ENCODE data around the gene ASIC2. TPM values are rescaled to one million over a fixed set of nuclear protein-coding genes. Genes with fewer than 3 reads are reported as not detected.

Gene ASIC2
- total and polyA plus RNA-seq, 2 donors (not counting 1 experiment from before 2014, with no cell fraction given), result not detected

DNA sequence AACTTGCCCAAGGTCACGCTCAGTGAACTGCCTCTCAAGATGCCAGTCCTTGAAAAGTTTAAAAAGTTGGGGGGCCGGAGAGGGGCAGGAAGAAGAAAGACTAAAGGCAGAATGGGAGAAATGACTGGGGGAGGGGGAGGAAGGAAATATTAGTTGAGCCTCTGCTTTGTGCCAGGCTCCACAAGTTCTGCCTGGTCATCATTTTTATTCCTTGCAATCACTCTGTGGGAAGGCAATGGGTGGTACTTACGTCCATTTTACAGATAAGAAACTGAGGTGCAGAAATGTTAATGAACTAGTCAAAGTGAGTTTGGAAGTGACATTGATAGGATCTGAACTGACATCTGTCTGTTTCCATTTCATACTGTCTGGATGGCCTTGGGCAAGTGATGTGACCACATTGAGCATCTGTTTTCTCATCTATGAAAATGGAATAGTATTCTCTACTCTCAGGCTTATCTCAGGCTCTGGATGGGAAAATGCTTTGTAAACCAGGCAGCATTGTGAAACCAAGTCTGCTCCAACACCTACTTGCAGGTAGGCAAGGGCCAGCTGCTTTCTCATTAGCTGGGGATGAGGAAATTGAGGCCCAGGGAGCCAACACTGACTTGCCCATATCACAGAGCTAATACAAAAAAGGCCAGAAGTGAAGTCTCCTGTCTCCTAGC, 19.2 kb downstream of the ASIC2 start:
- H3K27me3 ChIP-seq (replicated peaks in 1 of 4; ENCODE audit: control extremely low read depth in 1 of 4, control insufficient read depth in 3 of 4, insufficient read depth in 4 of 4, low read length in 3 of 4), result peaks cover 0 to 4% (median 0%) of the 10 kb centered on the region in 4 experiments
- no peaks in the 10 kb centered on the region for H3K79me2 ChIP-seq (ENCODE audit: control insufficient read depth, insufficient read depth, low read length)
- ATAC-seq (ENCODE audit: low read depth), result no peak
- H3K9me3 Mint-ChIP-seq (ENCODE audit: insufficient read depth), result no peaks in the 10 kb centered on the region
- no peaks in the 10 kb centered on the region for H3K4me1 Mint-ChIP-seq
- DNase-seq, result no peak
- H3K4me3 Mint-ChIP-seq, result no peak overlapping the region
- H3K4me3 ChIP-seq (ENCODE audit: control extremely low read depth in 1 of 5, extremely low read depth in 1 of 5, insufficient read depth in 1 of 5, low read depth in 2 of 5, low read length in 4 of 5), result no peak overlapping the region
- H3K9me3 ChIP-seq (ENCODE audit: control extremely low read depth in 1 of 3, control insufficient read depth in 2 of 3, insufficient read depth in 1 of 3, low read length in 2 of 3), result peaks cover 0 to 2% (median 0%) of the 10 kb centered on the region in 3 donors
- intact Hi-C loops (cut with micrococcal nuclease), result no loop called here
- POLR2A ChIA-PET, result no interaction called here
- H3K9ac ChIP-seq (ENCODE audit: low read length), result no peak overlapping the region
- H3K27me3 Mint-ChIP-seq, result peaks cover 12% of the 10 kb centered on the region
- no peak overlapping the region for H3K27ac ChIP-seq (ENCODE audit: low read length in 2 of 2)
- no peaks in the 10 kb centered on the region for H3K36me3 ChIP-seq (replicated peaks in 1 of 2; ENCODE audit: control extremely low read depth in 1 of 2, control insufficient read depth in 1 of 2, extremely low read depth in 1 of 2, insufficient read depth in 2 of 2, low read length in 1 of 2)
- TF ChIP-seq CTCF (IDR thresholded peaks at IDR 0.05), result no peak
- TF ChIP-seq EZH2 (IDR thresholded peaks at IDR 0.05; ENCODE audit: borderline replicate concordance, insufficient read depth, low read depth, low read length, poor library complexity, severe bottlenecking), result no peak
- 0% methylated on average over 1 of the region's 3 CpGs for WGBS (ENCODE audit: insufficient coverage)
- no peak overlapping the region for H2AFZ ChIP-seq (ENCODE audit: insufficient read depth, low read depth, low read length, poor library complexity, severe bottlenecking)
- H3K4me1 ChIP-seq (ENCODE audit: control insufficient read depth in 2 of 2, insufficient read depth in 2 of 2, low read length in 2 of 2), result no peaks in the 10 kb centered on the region
- H4K20me1 ChIP-seq (ENCODE audit: control insufficient read depth, insufficient read depth, low read length, poor library complexity, severe bottlenecking), result no peaks in the 10 kb centered on the region
- H3K27ac Mint-ChIP-seq, result no peak overlapping the region
- CTCF ChIA-PET, result no interaction called here
- H3K4me2 ChIP-seq (replicated peaks; ENCODE audit: low read depth, low read length, poor library complexity, severe bottlenecking), result no peak overlapping the region

DNA sequence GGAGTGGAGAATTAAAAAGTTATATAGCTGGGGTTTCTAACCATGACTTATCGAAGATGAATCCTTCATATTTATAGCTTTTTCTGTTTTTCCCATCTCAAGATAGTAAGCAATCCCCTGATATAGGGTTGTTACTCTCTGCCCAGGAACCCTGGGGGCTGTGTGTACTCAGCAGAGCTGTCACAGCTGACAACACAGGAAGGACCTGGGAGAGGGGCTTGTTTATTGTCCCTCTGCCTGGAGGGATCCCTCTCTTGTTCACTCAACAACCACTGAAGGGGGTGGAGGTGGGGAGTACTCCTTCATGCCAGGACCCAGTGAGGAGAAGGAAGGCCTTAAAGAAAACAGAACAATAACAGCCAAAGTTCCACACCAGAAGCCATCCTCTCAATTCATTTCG, 19.8 kb downstream of the ASIC2 start:
- intact Hi-C loops (cut with micrococcal nuclease), result no loop called here
- Histone ChIP-seq H4K20me1 (ENCODE audit: control insufficient read depth, insufficient read depth, low read length, poor library complexity, severe bottlenecking) (no peaks in the 10 kb centered on the region), H3K4me1 (ENCODE audit: control insufficient read depth in 2 of 2, insufficient read depth in 2 of 2, low read length in 2 of 2) (no peaks in the 10 kb centered on the region), H3K79me2 (ENCODE audit: control insufficient read depth, insufficient read depth, low read length) (no peaks in the 10 kb centered on the region), H3K9ac (ENCODE audit: low read length) (no peak overlapping the region), H3K27me3 (replicated peaks in 1 of 4; ENCODE audit: control extremely low read depth in 1 of 4, control insufficient read depth in 3 of 4, insufficient read depth in 4 of 4, low read length in 3 of 4) (peaks cover 0 to 4% (median 0%) of the 10 kb centered on the region in 4 experiments), H3K4me2 (replicated peaks; ENCODE audit: low read depth, low read length, poor library complexity, severe bottlenecking) (no peak overlapping the region), H2AFZ (ENCODE audit: insufficient read depth, low read depth, low read length, poor library complexity, severe bottlenecking) (no peak overlapping the region), H3K36me3 (replicated peaks in 1 of 2; ENCODE audit: control extremely low read depth in 1 of 2, control insufficient read depth in 1 of 2, extremely low read depth in 1 of 2, insufficient read depth in 2 of 2, low read length in 1 of 2) (no peaks in the 10 kb centered on the region), H3K27ac (ENCODE audit: low read length in 2 of 2) (no peak overlapping the region), H3K4me3 (ENCODE audit: control extremely low read depth in 1 of 5, extremely low read depth in 1 of 5, insufficient read depth in 1 of 5, low read depth in 2 of 5, low read length in 4 of 5) (no peak overlapping the region), H3K9me3 (ENCODE audit: control extremely low read depth in 1 of 3, control insufficient read depth in 2 of 3, insufficient read depth in 1 of 3, low read length in 2 of 3) (peaks cover 0 to 2% (median 0%) of the 10 kb centered on the region in 3 donors)
- POLR2A ChIA-PET, result no interaction called here
- ATAC-seq (ENCODE audit: low read depth), result no peak
- DNase-seq, result no peak
- no peaks in the 10 kb centered on the region for H3K4me1 Mint-ChIP-seq
- WGBS (ENCODE audit: insufficient coverage), result no CpG with 5 or more reads among the region's 2 CpGs
- H3K27me3 Mint-ChIP-seq, result peaks cover 16% of the 10 kb centered on the region
- CTCF ChIA-PET, result no interaction called here
- H3K9me3 Mint-ChIP-seq (ENCODE audit: insufficient read depth), result no peaks in the 10 kb centered on the region
- no peak overlapping the region for H3K27ac Mint-ChIP-seq
- no peak for TF ChIP-seq CTCF (IDR thresholded peaks at IDR 0.05)
- no peak overlapping the region for H3K4me3 Mint-ChIP-seq
